GM18517 (cell line): ENCODE measurements around the gene WRNIP1.
"Not testable (repeated sequence)": the region's sequence is repeated elsewhere in the genome, so short reads cannot be mapped to it uniquely, and the experiment has no call there.

Experiments
- ATAC-seq: cut with Tn5 transposase; IDR thresholded peaks from one replicate; pipeline ENCODE4 v1.9.1; 2021; ENCODE audit warnings: mild to moderate bottlenecking, moderate library complexity; ENCODE audit not compliant: unreplicated experiment

Gene WRNIP1

GRCh38 chr6:2782825-2783187, 17.6 kb downstream of the WRNIP1 start:
- no peak for ATAC-seq

DNA sequence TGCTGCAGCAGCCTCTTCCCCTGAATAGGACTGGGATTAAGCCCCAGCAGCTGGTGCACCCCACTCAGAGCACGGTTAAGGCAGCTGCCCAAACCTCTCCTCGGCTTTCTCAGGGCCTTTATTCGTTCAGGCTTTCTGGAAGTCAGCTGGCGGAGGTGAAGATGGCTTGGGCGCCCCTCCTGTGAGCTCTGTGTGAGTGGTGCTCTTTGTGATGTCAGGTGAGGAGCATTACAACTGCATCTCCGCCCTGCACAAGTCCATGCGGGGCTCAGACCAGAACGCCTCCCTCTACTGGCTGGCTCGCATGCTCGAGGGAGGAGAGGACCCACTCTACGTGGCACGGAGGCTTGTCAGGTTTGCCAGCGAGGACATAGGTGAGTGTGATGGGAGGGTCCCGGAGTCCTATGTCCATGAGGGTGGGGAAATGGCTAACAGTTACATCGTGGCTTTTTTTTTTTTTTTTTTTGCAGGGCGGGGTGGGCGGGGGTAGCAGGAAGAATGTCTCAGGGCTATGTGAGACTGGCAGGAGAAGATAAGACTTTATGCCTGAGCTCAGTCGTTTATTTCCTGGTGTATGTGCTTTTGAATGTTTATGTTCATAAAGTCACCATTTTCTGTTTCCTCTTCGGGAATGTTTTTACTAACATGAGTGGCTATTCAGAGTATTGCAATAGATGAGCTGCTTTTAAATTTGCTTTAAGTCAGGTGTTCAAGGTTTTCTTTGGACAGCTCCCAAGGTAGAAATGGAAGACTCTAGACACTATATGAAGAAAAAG, 18.2 kb downstream of the WRNIP1 start:
- no peak for ATAC-seq

GRCh38 chr6:2784061-2784460, 18.9 kb downstream of the WRNIP1 start:
- no peak for ATAC-seq

DNA sequence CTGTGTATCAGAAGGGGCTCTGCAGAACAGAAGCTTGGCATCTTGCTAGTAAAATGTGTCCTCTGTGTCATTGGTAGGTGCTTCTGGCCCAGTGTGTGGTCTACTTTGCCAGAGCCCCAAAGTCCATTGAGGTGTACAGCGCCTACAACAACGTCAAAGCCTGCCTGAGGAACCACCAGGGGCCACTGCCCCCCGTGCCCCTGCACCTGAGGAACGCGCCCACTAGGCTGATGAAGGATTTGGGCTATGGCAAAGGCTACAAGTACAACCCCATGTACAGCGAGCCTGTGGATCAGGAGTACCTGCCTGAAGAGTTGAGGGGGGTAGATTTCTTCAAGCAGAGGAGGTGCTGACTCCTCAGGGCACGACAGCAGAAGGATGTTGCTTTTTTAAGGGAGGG, 19.7 kb downstream of the WRNIP1 start:
- no peak for ATAC-seq

DNA sequence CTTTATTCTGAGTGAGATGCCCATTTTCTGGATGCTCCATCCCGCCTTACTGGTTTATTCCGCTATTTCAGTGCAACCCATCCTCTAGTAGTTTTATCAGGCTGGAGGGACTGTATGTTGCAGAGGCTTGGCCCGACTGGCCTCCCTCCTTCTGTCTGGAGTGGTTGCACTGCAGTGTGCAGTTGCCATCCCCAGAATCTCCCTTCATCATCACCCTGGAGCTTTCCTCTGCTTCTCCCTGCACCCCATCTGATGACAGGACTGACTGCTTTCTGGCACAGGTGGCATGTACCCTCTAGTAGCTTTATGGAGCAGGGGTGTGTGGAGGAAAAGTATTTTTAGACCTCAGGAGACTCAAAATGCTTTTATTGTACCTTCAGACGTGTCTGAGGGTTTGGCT, 21.1 kb downstream of the WRNIP1 start:
- no peak for ATAC-seq

DNA sequence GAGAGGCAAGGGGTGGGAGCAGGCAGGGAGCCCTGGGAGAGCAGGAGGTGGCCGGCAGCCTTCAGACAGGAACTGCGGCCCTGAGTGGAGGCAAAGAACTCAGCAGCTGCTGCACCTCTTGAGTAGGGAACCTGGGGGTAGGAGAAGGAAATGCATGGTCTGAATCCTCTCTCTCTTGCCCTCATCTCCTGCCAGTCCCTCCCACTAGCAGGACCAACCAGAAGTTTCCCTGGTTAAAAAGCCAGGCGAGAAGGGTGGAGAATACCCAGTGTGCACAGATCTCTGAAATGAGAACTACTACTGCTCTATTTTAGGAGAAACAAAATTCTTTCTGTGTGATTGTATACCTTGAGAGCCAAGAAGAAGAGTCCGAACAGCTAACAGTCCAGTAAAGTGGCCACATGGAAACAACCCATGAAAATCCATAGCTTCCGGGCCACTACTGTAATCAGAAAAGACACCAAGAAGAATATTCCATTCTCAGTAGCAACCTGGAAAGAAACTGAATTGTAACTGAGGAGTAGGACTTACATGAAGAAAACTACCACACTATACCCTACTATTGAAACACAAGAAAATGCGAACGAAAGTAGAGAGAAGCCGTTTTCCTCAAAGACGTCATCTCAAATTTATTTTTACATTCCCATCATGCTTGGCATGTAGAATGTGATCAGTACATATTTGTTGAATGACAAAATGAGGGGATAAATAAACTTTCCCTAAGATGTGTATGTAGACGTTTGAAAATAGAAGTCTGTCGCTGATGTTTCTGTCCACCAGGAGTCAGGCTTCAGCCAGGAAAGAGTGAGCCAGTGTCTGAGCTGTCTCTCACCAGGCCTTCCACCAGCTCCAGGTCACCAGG, 25.6 kb downstream of the WRNIP1 start:
- ATAC-seq: no peak

GRCh38 chr6:2791450-2791974, 26.3 kb downstream of the WRNIP1 start:
- no peak for ATAC-seq

- ATAC-seq: no peak
These were observed 27.3 kb downstream of the WRNIP1 start for GRCh38 chr6:2792330-2793110.

DNA sequence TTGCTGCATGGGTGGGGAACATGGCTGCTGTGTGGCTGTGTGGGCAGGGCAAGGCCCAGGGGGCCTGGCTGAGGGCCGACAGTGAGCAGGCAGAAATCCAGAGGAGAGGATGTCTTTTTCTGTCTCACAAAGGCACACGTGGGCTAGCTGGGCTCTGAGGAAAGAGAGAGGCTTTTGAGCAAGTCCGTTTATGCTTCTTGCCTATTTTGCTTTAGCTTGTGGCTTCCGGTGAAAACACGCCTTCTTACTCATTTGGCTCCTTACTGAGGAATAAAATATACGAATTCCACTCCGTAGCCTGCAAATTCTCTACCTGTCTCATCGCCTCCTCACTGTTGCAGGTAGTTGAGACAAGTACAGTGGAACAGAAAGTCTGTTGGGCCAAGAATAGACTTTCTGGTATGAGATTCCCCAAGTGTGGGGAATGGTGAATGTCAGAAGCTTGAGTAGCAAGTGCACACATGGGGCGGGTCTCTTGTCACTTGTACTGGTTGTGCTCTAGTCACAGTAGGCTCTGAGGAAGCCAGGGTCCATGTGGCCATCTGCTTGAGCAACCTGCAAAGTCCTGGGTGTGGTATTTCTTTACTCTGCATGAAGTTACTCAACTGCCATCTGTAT, 28.4 kb downstream of the WRNIP1 start:
- no peak for ATAC-seq

DNA sequence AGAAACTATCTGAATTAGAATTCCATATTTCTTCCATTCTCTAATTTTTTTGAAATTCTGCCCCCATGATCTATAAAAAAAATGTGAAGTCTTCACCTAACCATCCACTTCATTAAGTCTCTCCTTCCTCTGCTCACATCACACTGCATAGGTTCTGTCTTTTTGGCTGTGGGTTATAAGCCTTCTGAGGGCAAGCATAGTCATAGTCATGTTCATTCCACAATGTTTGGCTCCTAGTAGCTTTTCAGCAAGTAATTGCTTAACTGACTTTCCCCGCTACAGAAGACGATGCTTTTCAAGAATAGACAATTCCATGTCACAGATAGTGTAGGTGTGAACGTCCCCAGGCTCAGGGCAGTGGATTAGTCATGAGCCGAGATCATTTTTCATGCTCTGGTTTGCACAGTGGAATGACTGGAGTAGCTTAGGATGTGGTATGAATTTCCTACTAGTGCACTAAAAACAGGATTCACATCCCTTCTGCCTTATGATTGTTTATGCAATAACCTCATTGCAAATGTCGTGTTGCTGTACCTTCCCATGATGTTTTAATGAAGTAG, 29.1 kb downstream of the WRNIP1 start:
- ATAC-seq: no peak

- ATAC-seq: no peak
These were observed 30.0 kb downstream of the WRNIP1 start for GRCh38 chr6:2795162-2795561.

DNA sequence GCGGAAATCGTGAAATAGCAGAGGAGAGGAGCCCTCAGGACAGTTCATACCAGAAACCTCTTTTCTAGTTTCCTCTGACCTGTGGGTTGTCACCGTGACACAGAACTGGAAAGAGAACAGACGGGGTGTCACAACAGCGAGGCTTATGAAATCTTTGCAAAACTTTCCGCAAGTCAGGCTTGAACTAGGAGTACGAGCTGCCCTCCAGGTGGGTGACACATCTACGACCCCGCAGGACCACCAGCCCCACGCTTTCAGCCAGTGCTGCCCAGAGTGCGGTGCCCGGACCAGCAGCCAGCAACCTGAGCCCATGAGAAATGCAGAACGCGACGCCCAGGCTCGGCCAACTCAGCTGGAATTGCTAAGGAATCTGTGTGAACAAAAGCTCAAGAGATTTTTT, 30.8 kb downstream of the WRNIP1 start:
- no peak for ATAC-seq

DNA sequence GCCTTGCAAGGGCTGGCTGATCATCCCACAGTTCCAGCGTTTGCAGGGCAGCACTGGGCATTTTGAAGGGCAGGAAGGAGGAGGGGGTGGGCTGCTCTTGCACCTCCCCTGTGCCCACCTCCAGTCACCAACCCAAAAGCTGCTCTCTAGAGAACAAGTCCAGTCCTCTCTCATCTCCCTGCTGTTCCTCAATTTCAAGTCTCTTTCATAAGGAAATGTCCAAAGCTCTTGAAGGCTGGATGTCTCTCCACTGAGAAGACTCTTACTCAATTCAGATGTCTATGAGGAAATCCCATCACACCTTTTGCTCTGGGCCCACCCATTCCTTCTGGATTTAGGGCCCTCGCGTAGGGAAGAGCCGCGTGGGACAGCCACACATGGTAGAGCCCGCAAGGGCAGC, 31.7 kb downstream of the WRNIP1 start:
- no peak for ATAC-seq

DNA sequence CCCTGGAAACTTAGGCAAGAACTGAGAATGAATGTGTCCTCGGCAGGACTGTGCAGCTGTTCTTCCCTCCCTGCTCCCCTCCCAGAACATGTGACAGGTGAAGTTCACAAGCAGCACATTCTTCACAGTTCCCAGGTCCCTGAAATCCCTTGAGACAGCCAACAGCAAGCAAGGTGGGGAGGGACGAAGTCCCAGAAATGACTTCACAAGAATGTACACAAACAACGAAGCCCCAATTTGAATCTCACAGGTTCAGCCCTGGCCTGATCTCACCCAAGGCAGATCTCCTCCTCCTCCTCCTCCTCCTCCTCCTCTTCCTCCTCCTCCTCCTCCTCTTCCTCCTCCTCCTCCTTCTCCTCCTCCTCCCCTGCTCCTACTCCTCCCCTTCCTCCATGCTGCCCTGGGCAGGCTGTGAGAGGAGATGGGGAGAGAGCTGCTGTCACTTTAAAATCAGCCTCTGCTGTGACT, 32.4 kb downstream of the WRNIP1 start:
- no peak for ATAC-seq

- no peak for ATAC-seq
These were observed 33.5 kb downstream of the WRNIP1 start for GRCh38 chr6:2798586-2799134.

DNA sequence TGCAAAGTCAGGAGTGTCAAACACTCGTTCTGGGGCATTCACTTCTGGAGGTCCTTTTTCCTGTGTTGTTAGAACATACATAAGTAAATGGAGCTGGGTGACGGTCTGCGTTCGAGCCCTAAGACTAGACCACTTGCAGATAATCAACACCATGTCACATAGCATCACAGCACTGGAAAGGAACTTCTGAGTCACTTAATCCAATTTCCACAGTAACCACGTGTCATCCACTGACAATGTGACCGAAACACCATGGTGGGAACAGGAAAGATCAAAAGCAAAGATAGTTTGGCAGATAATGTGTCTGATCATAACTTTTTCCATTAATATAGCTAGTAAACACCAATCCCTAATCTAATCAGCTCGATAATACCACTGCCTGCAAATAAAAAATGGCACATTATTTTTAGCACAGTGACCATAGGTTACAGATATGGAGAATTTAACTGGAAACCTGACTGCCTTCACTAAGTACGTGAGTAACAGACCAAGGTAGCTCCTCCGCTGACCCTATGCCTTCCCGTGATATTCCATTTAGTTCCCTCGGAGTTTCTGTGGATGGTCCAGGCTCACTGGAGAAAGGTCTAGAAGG, 34.8 kb downstream of the WRNIP1 start:
- ATAC-seq: no peak

- no peak for ATAC-seq
These were observed 35.5 kb downstream of the WRNIP1 start for GRCh38 chr6:2800552-2801316.

DNA sequence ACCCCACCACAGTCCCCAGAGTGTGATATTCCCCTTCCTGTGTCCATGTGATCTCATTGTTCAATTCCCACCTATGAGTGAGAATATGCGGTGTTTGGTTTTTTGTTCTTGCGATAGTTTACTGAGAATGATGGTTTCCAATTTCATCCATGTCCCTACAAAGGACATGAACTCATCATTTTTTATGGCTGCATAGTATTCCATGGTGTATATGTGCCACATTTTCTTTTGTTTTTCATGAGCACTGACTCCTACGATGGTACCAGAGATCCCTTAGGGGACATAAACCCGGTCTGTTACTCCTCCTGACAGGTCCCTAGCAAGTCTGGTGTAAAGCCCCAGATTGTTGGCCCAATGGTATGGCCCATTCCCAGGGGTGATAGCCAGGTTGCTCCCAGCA, 36.5 kb downstream of the WRNIP1 start:
- not testable (repeated sequence) for ATAC-seq

DNA sequence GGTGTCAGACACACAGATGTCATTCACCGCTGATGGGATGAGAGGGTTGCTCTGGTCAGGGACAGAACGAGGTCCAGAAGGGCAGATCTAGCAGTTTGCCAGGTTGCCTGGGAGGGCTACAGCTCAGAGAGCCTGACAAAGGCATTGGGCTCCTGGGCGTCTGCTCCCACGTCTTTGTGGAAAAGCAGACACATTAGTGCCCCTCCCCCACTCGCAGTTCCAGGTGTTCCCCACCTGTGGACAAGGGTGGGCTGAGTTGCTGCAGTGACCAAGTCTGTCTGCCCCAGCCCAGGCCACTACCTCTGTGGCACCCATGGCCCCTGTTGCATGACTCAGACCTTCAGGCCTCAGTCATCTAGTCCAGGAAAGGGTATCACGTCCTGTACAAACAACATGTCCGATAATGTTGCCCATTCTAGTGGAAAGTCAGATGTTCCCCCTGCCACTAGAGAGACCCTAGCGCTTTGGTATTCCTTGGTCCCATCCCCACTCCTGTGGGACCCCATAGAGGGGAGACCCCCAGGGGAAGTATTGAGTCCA, 37.4 kb downstream of the WRNIP1 start:
- no peak for ATAC-seq
